NCI-H774 (cell line): ENCODE results near the gene ARHGEF26.
"Not testable (repeated sequence)": the region's sequence is repeated elsewhere in the genome, so short reads cannot be mapped to it uniquely, and the experiment has no call there.

ENCODE experiments used
- DNase-seq: peaks from one replicate; lab custom pipeline; 2025; lab: John Stamatoyannopoulos, UW

Gene ARHGEF26

GRCh38 chr3:154120961-154121700 is at the start of gene ARHGEF26:
ARHGEF26 (plus strand) TSS chr3:154121390; CDS start chr3:154121993, 603 bp downstream.
- peak; percentile 89 for DNase-seq

GRCh38 chr3:154074966-154075365 is 46.2 kb upstream of the ARHGEF26 start:
- DNase-seq, result no peak

- no peak for DNase-seq
These were observed 42.5 kb upstream of the ARHGEF26 start for GRCh38 chr3:154078672-154079071.

- peak; percentile 37 for DNase-seq
These were observed 39.9 kb upstream of the ARHGEF26 start for GRCh38 chr3:154081305-154081704.

GRCh38 chr3:154085071-154085470 is 36.1 kb upstream of the ARHGEF26 start:
- DNase-seq, result no peak

GRCh38 chr3:154085799-154086198 is 35.4 kb upstream of the ARHGEF26 start:
- no peak for DNase-seq

GRCh38 chr3:154086286-154086685 is 34.9 kb upstream of the ARHGEF26 start:
- no peak for DNase-seq

- DNase-seq, result not testable (repeated sequence)
These were observed 33.3 kb upstream of the ARHGEF26 start for GRCh38 chr3:154087756-154088480.

- DNase-seq, result no peak
These were observed 31.5 kb upstream of the ARHGEF26 start for GRCh38 chr3:154089421-154090420.

- DNase-seq, result no peak
These were observed 27.1 kb upstream of the ARHGEF26 start for GRCh38 chr3:154094051-154094450.

- no peak for DNase-seq
These were observed 25.3 kb upstream of the ARHGEF26 start for GRCh38 chr3:154095832-154096421.

- no peak for DNase-seq
These were observed 22.8 kb upstream of the ARHGEF26 start for GRCh38 chr3:154098376-154098775.

- no peak for DNase-seq
These were observed 20.6 kb upstream of the ARHGEF26 start for GRCh38 chr3:154100556-154100955.

- DNase-seq, result no peak
These were observed 19.9 kb upstream of the ARHGEF26 start for GRCh38 chr3:154101250-154101649.

- DNase-seq, result no peak
These were observed 19.0 kb upstream of the ARHGEF26 start for GRCh38 chr3:154102225-154102624.

- no peak for DNase-seq
These were observed 15.8 kb upstream of the ARHGEF26 start for GRCh38 chr3:154105218-154105975.

- DNase-seq, result no peak
These were observed 9.7 kb upstream of the ARHGEF26 start for GRCh38 chr3:154111365-154111935.

- DNase-seq, result no peak
These were observed 8.9 kb upstream of the ARHGEF26 start for GRCh38 chr3:154112146-154112852.

GRCh38 chr3:154113609-154114008 is 7.6 kb upstream of the ARHGEF26 start:
- DNase-seq, result peak; percentile 33

GRCh38 chr3:154115332-154115731 is 5.9 kb upstream of the ARHGEF26 start:
- DNase-seq, result no peak
